ENCODE data around the gene PARVA. TPM values are rescaled to one million over a fixed set of nuclear protein-coding genes. Genes with fewer than 3 reads are reported as not detected.

Gene PARVA
- total and polyA plus RNA-seq, 8 donors: 18.8 to 116 (median 43.0) TPM

DNA sequence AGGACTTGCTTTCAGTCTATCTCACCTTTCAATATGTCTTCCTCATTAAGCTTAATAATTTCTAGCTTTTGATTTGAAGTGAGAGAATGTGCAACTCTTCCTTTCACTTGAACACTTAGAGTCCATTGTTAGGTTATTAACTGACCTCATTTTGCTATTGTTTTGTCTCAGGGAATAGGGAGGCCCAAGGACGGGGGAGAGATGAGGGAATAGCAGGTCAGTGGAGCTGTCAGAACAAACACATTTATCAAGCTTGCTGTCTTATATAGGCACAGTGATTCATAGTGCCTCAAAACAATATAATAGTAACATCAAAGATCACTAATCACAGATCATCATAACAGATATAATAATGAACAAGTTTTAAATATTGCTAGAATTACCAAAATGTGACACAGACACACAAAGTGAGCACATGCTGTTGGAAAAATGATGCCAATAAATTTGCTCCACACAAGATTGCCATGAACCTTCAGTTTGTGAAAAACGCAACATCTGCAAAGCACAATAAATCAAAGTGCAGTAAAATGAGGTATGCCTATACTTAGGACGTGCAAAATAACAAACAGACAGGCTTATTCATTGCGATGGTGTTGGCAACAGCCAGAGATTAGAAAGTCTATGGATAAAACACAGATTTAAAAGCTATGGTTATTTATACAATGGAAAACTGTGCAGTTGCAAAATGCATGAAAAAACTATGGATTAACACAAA, 190.5 kb downstream of the PARVA start:
- 35 to 77% (median 75%) methylated on average over 4 of the region's 4 CpGs for WGBS, 5 donors
- no peak overlapping the region for H3K27ac ChIP-seq
- DNase-seq: no peak
- H3K4me3 ChIP-seq: no peak overlapping the region
- no peaks in the 10 kb centered on the region for H3K36me3 ChIP-seq
- intact Hi-C loops (cut with DNase I; ENCODE audit: low total_unique reads): no loop called here
- no peaks in the 10 kb centered on the region for H3K4me1 ChIP-seq
- H3K9me3 ChIP-seq: no peaks in the 10 kb centered on the region
- H3K27me3 ChIP-seq: no peaks in the 10 kb centered on the region
- no peak for TF ChIP-seq EP300 (IDR thresholded peaks at IDR 0.05)
- TF ChIP-seq CTCF (IDR thresholded peaks at IDR 0.05): no peak
- no peak for TF ChIP-seq POLR2AphosphoS5 (IDR thresholded peaks at IDR 0.05)
- TF ChIP-seq POLR2A (IDR thresholded peaks at IDR 0.05): no peak

DNA sequence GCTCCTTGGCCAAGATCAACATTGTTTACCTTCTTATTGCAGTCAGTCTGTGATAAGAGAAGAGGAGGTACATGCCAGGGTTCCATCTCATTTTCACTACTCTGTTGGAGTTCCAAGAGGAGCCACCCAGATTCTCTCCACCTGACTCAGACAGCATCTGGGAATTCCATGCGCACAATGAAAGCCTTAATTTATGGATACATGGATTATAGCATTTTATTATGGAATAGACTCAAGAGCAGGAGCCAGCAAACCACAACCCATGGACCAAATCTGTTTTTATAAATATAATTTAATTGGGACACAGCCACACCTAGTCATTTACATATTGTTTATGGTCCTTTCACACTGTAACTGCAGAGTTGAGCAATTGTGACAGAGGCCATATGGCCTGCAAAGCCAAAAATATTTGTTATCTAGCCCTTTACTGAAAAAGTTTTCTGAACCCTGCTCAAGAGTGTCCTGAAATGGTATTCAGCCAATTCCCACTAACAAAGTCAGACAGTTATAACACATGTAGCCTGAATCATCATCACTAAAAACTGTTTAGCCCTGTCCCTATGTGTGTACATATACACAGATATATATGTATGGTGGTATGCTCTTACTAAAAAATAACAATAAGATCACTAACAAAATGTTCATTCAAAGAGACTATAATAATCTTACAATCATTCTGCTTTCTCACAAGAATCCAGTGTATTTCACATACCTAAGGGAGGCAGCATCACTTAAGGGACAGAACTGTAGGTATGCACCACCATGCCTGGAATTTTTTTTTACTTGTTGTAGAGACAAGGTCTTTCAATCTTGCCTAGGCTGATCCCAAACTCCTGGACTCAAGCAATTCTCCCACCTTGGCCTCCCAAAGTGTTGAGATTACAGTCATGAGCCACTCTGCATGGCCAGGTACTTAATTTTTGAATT, 192.4 kb downstream of the PARVA start:
- H3K27me3 ChIP-seq: no peaks in the 10 kb centered on the region
- no peaks in the 10 kb centered on the region for H3K36me3 ChIP-seq
- H3K4me3 ChIP-seq: no peak overlapping the region
- intact Hi-C loops (cut with DNase I; ENCODE audit: low total_unique reads): no loop called here
- TF ChIP-seq POLR2AphosphoS5 (IDR thresholded peaks at IDR 0.05) (no peak), POLR2A (IDR thresholded peaks at IDR 0.05) (no peak)
- no peaks in the 10 kb centered on the region for H3K4me1 ChIP-seq
- DNase-seq: no peak
- WGBS, 5 donors: 88 to 100% (median 93%) methylated on average over 1 of the region's 1 CpG
- H3K9me3 ChIP-seq: no peaks in the 10 kb centered on the region
- no peak overlapping the region for H3K27ac ChIP-seq

DNA sequence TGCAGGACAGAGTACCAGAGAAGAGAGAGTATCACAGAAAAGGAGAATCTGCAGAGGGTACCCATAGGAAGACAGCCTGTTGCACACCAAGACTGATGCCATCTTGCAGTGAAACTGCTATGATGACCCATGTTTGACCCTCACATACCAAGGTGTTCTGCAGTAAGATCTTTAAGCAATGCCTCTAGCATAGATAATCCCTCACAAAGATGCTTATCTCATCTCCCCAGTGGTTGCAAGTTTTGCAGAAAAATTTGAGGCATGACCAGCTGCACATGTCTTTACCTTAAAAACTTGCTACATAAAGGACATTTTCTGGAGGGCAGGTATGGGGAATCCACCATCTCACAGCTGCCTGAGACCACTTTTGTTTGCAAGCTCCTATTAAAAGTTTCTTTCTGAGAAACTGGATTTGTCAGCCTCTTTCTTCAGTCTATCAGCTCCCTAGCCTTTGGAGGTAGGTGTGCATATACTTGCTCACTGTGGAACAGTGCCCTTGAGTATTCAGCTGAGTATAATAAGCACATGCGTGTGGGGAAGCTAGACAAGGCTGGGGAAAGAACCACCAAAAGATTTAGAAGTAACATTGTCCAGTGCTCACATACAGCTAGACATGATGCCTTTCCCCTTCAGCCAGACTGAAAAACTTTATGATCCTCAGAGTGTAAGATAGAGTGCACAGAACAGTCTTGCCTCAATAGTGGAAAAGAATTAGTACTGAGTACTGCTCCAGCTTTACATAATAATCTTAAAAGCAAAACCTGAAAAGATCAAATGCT, 196.5 kb downstream of the PARVA start:
- intact Hi-C loops (cut with DNase I; ENCODE audit: low total_unique reads): no loop called here
- Histone ChIP-seq H3K4me1 (no peaks in the 10 kb centered on the region), H3K27me3 (no peaks in the 10 kb centered on the region), H3K9me3 (no peaks in the 10 kb centered on the region), H3K36me3 (no peaks in the 10 kb centered on the region), H3K4me3 (no peak overlapping the region), H3K27ac (no peak overlapping the region)
- no peak for DNase-seq
- TF ChIP-seq POLR2A (IDR thresholded peaks at IDR 0.05): no peak
- no peak for TF ChIP-seq CTCF (IDR thresholded peaks at IDR 0.05)
- no peak for TF ChIP-seq POLR2AphosphoS5 (IDR thresholded peaks at IDR 0.05)
- no peak for TF ChIP-seq EP300 (IDR thresholded peaks at IDR 0.05)
- 82 to 100% (median 83%) methylated on average over 1 of the region's 1 CpG for WGBS, 5 donors

- WGBS, 5 donors: 78 to 91% (median 82%) methylated on average over 6 of the region's 6 CpGs
- intact Hi-C loops (cut with DNase I; ENCODE audit: low total_unique reads): no loop called here
- Histone ChIP-seq H3K4me1 (peaks cover 0 to 8% (median 3%) of the 10 kb centered on the region in 4 donors), H3K27me3 (no peaks in the 10 kb centered on the region), H3K36me3 (no peaks in the 10 kb centered on the region), H3K9me3 (no peaks in the 10 kb centered on the region), H3K27ac (no peak overlapping the region), H3K4me3 (no peak overlapping the region)
- no peak for DNase-seq
- TF ChIP-seq EP300 (IDR thresholded peaks at IDR 0.05) (no peak), POLR2AphosphoS5 (IDR thresholded peaks at IDR 0.05) (no peak), CTCF (IDR thresholded peaks at IDR 0.05) (no peak), POLR2A (IDR thresholded peaks at IDR 0.05) (no peak)
These were observed 200.6 kb downstream of the PARVA start for GRCh38 chr11:12577725-12578644.

All from stomach (tissue), 9 donors.